Body of pancreas (tissue), 4 donors: ENCODE data around the gene S1PR2.

Experiments used
- POLR2A ChIP-seq, 3 donors: fragments of 450-650 bp; IDR thresholded peaks; one replicate each; pipeline ENCODE4 v1.6.1; 2016; ENCODE audit warnings: antibody characterized with exemption in 3 of 3, mild to moderate bottlenecking in 2 of 3
- TF ChIP-seq, protein P1 (sequence below), 7 experiments: fragments of 450-650 bp in 4 of 7; fragments of 200-600 bp in 3 of 7; sonication (generic) in 3 of 7; IDR thresholded peaks; one replicate each; pipeline ENCODE4 v1.5.1; 2016 to 2019; ENCODE audit warnings: antibody characterized with exemption in 7 of 7

DNA sequence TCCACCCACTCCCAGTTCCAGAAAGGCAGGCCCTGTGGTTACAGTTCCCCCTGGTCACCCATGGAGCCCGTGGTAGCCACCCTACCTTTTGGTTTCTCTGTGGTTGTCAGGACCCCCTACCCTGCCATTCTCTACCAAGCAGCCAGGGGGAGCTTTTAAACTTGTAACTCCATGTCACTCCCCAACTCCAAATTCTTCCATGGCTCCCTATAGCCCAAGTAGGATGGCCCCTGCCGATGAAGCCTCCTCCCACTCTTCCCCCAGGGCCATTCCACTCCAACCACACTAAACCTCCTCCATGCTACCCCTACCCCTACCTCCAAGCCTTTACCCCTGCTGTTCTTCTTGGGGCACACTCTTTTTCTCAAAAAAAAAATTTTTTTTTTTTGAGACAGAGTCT lies 2.2 kb downstream of the S1PR2 start:
- TF ChIP-seq, protein P1, sequence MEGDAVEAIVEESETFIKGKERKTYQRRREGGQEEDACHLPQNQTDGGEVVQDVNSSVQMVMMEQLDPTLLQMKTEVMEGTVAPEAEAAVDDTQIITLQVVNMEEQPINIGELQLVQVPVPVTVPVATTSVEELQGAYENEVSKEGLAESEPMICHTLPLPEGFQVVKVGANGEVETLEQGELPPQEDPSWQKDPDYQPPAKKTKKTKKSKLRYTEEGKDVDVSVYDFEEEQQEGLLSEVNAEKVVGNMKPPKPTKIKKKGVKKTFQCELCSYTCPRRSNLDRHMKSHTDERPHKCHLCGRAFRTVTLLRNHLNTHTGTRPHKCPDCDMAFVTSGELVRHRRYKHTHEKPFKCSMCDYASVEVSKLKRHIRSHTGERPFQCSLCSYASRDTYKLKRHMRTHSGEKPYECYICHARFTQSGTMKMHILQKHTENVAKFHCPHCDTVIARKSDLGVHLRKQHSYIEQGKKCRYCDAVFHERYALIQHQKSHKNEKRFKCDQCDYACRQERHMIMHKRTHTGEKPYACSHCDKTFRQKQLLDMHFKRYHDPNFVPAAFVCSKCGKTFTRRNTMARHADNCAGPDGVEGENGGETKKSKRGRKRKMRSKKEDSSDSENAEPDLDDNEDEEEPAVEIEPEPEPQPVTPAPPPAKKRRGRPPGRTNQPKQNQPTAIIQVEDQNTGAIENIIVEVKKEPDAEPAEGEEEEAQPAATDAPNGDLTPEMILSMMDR (IDR thresholded peaks at IDR 0.05) = peak in 5 of 7 experiments; percentile 21 to 38 (median 28)
- no peak for TF ChIP-seq POLR2A (IDR thresholded peaks at IDR 0.05)
